Measurements from ENCODE around the gene RUNX3.
A peak's percentile ranks its signal among the peaks of the same experiment; 100 is the strongest.

RUNX3 gene

DNA sequence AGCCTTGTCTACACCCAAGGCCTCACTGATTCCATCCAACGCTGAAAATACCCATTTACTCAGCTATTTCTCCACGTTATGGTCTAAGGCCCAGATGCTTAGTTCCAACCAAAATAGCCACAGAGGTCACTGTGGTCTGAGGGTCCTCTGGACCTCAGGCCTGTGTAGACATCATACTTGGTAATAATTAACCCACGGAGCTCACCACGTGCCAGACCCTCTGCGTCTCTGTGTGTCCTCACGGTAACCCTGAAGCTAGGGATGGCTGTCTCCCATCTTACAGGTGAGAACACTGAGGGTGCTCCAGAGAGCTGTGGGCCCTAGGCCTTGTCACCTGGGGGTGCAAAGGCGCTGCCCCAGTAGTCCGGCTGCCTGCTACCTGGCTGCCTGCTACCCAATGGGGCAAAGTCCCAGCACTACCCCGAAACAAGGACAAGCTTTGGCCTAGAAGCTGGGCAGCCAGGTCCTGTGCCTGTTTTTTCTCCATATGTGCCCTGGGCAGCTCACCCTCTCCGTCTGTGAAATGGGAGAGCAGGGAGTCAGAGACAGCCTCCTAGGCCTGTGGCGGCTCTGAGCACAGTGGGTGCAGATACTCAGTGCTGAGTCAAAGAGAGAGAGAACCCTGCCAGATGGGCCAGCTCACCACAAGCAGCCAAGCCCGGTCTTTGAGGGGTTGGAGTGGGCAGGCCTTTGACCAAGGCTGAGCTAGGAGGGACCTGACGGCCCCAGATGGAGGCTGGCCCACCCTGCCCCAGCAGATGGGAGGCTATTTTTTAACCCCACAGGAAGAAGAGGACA, 17.0 kb upstream of the RUNX3 start:
- DNase-seq: no peak

DNA sequence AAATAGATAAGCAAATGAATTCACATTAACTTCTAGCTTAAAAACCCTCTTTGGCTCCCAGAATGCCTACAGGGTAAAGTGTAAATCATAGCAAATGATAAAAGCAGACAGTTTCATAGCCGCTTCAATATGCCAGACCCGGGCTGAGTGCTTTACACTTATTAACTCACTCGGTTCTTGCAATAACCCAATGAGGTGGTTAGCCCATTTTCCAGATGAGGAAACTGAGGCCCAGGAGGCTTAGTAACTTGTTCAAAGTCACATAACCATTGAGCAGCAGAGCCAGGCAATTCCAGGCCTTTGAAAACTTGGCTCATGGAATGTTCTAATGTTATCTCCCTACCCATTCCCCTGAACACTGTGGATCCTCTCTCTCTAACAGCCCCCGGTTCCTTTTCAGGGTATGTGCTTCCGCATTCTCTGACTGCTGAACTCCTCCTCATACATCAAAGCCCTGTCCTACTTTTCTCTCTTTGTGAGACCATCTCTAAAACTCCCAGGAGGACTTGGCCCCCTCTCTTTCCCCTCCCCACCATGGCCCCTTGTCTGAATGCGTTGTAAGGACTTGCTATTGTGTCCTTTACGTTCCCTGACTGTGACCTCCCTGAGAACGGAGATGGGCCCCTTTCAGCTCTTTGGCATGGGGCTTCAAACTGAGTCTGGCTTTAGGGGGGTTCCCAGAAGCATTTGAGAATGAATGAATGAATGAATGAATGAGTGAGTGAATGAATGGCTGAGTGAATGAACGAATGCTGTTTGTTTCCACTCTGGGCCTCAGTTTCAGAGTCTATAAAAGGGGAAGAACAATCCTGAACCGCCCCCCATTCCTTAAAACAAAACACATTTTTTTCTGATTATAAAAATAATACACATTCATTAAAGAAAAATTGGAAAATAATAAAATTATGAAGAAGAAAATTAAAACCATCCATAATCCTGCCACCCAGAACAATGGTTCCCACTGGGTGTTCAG, 15.6 kb upstream of the RUNX3 start:
- no peak for DNase-seq

- DNase-seq: no peak
Observed at GRCh38 chr1:24944318-24944717, 14.2 kb upstream of the RUNX3 start.

- DNase-seq: no peak
Observed at GRCh38 chr1:24942789-24943188, 12.7 kb upstream of the RUNX3 start.

DNA sequence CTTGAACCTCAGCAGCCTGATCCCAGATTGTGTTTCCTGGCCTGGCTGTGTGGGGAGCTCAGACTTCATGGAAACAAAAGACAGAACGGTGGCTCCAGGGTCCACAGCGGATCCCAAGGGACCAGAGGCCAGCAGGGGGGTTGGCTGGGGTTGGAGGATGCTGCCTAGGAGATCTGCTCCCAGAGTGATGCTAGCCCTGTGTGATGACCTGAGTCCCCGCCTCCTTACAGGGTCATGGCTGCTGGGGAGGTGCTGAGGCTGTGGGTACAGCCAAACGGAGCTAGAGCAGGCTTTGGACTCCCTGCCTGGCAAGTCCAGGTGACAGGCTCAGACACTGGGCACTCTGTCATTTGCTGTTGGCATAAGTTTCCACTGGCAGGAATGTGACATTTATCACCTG, 11.5 kb upstream of the RUNX3 start:
- no peak for DNase-seq

DNA sequence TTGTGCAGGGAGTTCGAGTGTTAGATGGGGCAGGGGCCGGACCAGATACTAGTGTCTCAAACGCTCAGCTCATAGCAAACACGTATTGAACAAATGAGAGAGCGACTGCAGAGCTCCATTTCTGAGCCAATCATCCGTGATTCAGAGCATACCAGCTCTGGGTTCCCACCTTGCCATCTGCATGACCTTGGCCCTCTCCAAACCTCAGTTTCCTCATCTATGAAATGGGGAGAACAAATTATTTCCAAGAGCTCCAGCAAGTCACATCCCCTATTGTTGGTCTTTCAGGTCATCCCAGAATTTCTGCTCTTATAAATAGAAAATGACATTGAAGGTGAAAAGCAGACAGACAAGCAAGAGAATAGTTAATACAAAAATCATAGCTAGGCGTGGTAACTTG, 10.2 kb upstream of the RUNX3 start:
- DNase-seq: no peak

GRCh38 chr1:24939675-24940193, 9.7 kb upstream of the RUNX3 start:
- DNase-seq: no peak

DNA sequence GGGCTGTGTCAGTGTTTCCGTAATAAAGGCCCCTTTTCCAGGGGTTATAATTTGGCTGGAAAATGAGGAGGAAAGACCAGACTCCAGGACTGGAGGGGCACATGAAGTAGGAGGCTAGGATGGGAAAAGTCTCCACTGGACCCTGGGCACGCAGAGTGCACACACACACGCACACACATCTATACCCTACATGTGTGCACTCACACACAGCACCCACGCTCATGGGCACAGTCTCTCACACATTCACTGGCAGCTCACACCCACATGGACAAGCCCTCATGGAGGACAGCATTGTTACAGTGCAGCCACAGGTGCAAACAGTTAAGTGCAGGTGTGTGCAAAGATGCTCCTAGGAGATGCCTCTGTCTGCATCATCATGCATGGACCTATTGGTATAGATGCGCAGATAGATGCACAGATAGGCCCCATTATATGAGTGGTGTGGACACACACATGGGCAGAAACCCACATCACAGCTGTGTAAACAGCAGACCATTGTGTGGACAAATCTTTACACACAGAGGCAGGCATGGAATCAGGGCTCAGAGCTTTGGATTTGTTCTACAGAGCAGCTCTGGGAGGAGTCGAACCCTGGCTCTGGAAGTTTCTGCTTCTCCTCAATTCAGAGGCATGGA, 9.1 kb upstream of the RUNX3 start:
- DNase-seq: no peak

DNA sequence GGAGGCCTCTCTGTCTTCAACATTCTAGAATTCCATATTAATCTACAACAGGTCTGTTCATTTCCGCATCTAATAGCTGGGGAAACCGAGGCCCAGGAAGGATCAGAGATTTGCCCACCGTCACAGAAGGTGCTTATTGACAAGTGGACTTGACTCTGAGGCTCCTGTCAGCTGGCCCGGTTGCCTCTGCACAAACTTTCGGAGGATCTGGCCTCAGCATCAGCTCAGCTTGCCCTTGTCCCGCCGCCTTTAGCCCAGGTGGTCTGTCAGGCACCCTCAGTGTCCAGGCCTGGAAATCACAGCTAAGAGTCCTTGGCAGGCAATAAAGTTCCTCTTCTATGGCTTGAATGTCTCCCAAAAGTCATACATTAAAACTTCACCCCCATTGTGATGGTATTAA, 8.2 kb upstream of the RUNX3 start:
- DNase-seq: no peak

GRCh38 chr1:24936684-24937083, 6.6 kb upstream of the RUNX3 start:
- no peak for DNase-seq

DNA sequence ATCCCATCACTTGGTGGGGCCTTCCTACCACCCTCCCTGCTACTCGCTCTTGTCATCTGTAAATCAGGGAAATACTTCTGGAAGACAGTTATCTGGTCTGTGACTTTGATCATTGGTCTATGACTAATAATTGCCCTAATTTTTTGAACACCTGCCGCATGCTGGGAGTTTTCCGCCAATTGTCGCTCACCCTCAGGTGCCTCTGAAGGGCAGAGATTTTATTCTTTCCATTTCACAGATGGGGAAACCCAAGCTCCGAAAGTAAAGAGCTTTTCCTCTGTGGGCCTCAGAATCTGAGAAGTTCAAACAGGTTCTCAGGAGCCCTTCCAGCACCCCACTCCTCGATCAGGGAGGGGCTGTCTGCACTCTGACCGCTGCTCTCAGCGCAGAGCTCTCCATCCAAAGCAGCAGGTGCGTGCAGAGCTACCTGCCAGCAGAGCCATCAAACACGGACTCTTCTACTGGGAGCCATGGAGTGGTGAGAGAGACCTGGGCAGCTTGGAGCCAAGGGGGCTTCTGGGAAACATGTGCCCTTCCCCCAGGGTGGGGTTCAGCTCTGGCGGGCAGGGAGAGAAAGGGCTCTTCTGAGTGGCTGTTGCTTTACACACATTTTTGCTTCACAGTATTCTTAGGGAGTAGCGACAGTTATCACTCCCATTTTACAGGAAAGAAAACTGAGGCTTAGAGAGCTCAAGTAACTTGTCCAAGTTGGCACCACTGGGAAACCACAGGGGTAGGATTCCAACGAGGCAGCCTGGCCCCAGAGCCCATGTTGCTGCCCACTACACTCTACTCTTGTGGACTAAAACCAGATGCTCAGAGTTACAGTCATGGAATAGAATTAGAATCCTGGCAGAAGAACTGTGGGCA, 5.8 kb upstream of the RUNX3 start:
- no peak for DNase-seq

- DNase-seq: no peak
Observed at GRCh38 chr1:24935196-24935526, 5.1 kb upstream of the RUNX3 start.

GRCh38 chr1:24934310-24935195, 4.5 kb upstream of the RUNX3 start:
- DNase-seq: no peak

DNA sequence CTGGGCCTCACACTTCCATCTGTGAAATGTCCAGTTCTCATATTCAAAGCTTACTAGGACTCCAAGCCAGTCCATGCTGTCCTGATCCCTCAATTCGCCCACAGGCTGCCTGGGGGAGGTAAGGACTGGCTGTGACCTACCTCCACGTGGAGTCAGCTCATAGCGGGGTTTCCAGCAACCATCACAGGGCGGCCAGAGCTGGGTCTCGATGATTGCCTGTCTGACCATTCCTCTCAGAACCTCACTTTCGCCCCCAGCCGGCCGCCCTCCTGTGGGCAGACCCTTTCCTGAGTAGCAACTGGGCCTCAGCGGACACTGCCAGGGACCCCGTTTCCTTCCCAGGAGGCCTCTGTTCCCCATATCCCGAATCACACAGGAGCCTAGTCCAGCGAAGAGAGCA, 3.4 kb upstream of the RUNX3 start:
- no peak for DNase-seq

DNA sequence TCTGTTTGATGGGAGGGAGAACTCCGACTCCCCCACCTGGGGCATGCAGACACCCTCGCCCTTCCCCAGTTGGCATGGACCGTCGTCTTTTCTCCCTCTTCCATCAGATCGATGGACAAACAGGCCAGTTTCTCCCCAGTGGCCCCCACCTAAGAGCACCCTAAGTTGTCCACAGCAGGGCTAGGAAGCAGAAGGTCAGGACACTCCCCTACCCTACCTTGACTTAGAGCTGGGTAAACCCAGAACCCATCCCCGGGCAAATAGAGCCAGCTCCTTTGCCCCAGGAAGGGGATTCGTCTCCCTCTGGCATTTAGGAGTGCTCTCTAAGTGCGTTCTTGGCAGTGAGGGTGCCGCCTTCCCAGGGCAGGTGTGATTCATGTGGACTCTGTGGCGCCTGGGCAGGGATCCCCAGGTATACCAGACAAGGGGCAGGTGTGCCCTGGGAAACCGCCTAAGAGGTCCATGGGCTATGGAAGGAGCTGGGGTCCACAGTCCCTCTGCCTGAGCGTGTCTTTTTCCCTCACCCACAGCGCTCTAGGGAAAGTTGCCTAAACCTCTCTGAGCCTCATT, 2.7 kb upstream of the RUNX3 start:
- DNase-seq: no peak

- DNase-seq: peak; percentile 44
Observed at GRCh38 chr1:24932284-24932683, 2.2 kb upstream of the RUNX3 start.

DNA sequence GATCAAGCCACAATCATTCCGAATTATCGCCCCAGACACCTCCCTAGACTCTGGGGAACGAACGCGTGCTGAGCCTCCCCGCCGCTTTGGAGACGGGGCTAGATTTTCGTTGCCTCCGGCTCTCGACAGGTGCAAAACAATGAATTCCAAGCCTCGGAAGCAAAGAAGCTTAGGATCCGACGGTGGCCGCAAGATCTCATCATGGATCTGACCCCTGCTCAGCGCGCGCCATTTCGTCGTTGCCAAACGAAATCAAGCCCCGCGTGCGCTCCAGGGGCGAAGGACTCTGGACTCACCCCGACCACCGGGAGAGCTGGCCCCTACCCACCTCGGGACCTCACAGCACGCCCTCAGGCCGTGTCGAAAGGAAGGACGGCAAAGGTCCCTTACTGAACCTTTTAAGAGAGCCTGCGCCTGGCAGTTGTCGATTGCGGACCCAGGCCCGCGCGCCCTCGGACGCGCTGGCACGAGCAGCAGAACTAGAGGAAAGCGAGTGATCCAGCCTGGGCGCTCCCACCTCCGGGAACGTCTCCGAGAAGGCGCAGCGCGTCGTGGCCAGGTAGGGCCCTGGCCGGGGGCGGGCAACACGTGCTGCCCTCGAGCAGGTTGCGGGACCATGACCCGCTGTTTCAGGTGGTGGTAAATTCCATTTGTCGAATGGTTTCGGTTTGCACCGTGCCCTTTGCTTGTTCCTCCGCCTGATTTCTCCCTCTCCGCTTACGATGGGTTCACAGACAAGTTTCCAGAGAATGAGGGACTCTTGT, 1.6 kb upstream of the RUNX3 start:
- no peak for DNase-seq

- no peak for DNase-seq
Observed at GRCh38 chr1:24931146-24931467, 1.0 kb upstream of the RUNX3 start.

- peak; percentile 32 for DNase-seq
Observed at GRCh38 chr1:24929398-24930259, 447 bp downstream of the RUNX3 start.

Measured in activated CD4-positive, alpha-beta T cell treated with anti-CD3 and anti-CD28 coated beads for 1 hour (primary cell).